Suprapubic skin (tissue), 3 donors: ENCODE measurements around the gene ING1.

ENCODE experiments used
- POLR2A ChIP-seq, 2 donors: fragments of 450-650 bp; IDR thresholded peaks; one replicate each; pipeline ENCODE4 v1.6.1; 2017; ENCODE audit warnings: antibody characterized with exemption in 2 of 2, mild to moderate bottlenecking in 2 of 2, moderate library complexity in 2 of 2
- TF ChIP-seq, protein P1 (sequence below), 2 donors: fragments of 200-600 bp in 1 of 2; fragments of 450-650 bp in 1 of 2; sonication (generic) in 1 of 2; IDR thresholded peaks; one replicate each; pipeline ENCODE4 v1.5.1; 2016 to 2019; ENCODE audit warnings: antibody characterized with exemption in 2 of 2, mild to moderate bottlenecking in 1 of 2, moderate library complexity in 1 of 2

DNA sequence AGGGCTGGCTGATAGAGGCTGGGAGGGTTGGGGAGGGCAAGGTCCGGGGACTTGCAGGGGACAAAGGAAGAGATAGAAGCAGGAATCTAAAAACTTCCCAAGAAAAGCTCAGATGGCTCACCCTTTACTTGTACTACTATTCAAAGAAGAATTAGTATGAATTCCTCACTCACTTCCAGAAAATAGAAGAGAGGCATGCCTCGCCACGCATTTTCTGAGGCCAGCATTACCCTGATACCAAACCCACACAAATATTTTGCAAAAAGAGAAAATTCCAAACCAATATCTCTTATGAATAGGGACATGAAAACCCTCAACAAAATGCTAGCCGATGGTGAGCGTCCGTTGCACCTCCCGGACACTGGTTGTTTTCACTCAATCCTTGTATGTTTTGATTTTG is 54.0 kb downstream of the ING1 start:
- TF ChIP-seq, protein P1, sequence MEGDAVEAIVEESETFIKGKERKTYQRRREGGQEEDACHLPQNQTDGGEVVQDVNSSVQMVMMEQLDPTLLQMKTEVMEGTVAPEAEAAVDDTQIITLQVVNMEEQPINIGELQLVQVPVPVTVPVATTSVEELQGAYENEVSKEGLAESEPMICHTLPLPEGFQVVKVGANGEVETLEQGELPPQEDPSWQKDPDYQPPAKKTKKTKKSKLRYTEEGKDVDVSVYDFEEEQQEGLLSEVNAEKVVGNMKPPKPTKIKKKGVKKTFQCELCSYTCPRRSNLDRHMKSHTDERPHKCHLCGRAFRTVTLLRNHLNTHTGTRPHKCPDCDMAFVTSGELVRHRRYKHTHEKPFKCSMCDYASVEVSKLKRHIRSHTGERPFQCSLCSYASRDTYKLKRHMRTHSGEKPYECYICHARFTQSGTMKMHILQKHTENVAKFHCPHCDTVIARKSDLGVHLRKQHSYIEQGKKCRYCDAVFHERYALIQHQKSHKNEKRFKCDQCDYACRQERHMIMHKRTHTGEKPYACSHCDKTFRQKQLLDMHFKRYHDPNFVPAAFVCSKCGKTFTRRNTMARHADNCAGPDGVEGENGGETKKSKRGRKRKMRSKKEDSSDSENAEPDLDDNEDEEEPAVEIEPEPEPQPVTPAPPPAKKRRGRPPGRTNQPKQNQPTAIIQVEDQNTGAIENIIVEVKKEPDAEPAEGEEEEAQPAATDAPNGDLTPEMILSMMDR (IDR thresholded peaks at IDR 0.05) = no peak
- TF ChIP-seq POLR2A (IDR thresholded peaks at IDR 0.05) = no peak
